Measurements from ENCODE around the gene RALGAPA2.
"Not testable (repeated sequence)": the region's sequence is repeated elsewhere in the genome, so short reads cannot be mapped to it uniquely, and the experiment has no call there.

RALGAPA2 gene

GRCh38 chr20:20363799-20364592, 348.4 kb downstream of the RALGAPA2 start:
- no peak overlapping the region for H3K4me3 ChIP-seq (ENCODE audit: low read depth, low read length)
- no peak for DNase-seq (ENCODE audit: low read depth)
- TF ChIP-seq POLR2A (IDR thresholded peaks at IDR 0.05; ENCODE audit: extremely low read depth, insufficient read length) (no peak), MYC (IDR thresholded peaks at IDR 0.05; ENCODE audit: low read depth, low read length) (no peak)
- TF ChIP-seq, protein P1, sequence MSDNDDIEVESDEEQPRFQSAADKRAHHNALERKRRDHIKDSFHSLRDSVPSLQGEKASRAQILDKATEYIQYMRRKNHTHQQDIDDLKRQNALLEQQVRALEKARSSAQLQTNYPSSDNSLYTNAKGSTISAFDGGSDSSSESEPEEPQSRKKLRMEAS (IDR thresholded peaks at IDR 0.05; ENCODE audit: low read depth, low read length), result no peak
- TF ChIP-seq, protein P2, sequence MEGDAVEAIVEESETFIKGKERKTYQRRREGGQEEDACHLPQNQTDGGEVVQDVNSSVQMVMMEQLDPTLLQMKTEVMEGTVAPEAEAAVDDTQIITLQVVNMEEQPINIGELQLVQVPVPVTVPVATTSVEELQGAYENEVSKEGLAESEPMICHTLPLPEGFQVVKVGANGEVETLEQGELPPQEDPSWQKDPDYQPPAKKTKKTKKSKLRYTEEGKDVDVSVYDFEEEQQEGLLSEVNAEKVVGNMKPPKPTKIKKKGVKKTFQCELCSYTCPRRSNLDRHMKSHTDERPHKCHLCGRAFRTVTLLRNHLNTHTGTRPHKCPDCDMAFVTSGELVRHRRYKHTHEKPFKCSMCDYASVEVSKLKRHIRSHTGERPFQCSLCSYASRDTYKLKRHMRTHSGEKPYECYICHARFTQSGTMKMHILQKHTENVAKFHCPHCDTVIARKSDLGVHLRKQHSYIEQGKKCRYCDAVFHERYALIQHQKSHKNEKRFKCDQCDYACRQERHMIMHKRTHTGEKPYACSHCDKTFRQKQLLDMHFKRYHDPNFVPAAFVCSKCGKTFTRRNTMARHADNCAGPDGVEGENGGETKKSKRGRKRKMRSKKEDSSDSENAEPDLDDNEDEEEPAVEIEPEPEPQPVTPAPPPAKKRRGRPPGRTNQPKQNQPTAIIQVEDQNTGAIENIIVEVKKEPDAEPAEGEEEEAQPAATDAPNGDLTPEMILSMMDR (IDR thresholded peaks at IDR 0.05; ENCODE audit: low read depth, low read length), result no peak

DNA sequence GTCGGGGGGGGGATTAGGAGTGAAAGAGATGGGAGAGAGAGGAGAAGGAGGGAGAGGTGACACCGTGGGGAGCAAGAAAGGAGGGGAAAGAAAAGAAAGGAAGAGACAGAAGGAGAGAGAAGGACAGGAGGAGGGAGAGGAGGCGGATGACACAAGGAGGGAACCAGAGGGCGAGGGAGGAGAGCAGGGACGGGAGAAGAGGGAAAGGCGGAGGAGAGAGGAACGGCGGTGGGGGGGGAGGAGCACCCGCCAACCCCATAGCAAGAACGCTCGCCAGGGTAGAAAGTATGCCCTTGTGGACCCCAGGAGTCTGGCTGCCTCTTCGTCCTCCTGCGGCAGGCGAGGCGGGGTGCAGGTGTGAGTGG, 349.0 kb downstream of the RALGAPA2 start:
- H3K4me3 ChIP-seq (ENCODE audit: low read depth, low read length), result no peak overlapping the region
- DNase-seq (ENCODE audit: low read depth), result no peak

DNA sequence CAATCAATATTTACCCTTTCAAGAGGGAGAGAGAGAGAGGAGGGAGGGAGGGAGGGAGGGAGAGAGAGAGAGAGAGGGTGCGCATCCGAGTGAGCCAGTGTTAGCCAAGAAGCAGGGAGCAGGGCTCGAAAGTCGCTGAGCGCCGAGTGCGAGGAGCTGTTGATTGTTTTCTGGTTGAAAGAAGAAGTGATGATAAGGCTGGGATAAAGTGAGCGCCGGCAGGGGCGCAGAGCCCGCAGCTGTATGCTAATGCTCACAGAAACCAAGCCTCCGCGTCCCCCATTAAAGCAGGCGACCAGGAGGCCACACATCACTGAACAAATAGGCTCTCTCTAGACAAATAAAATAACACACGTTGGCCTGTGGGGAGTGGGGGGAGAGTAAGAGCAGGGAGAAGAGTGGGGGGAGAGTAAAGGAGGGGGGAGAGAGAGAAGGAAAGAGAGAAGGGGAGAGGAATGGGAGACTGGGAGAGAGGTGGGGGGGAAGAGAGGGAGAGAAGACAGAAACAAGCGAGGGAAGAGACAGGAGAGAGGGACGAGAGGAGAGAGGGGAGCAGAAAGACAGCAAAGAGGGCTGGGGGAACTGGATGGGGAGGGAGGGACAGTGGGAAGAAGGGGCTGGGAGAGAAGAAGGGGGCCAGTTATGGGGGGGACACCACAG, 349.5 kb downstream of the RALGAPA2 start:
- TF ChIP-seq POLR2A (IDR thresholded peaks at IDR 0.05; ENCODE audit: extremely low read depth, insufficient read length) (no peak), MYC (IDR thresholded peaks at IDR 0.05; ENCODE audit: low read depth, low read length) (no peak)
- TF ChIP-seq, protein P1 (IDR thresholded peaks at IDR 0.05; ENCODE audit: low read depth, low read length), result no peak
- TF ChIP-seq, protein P2 (IDR thresholded peaks at IDR 0.05; ENCODE audit: low read depth, low read length), result no peak
- H3K4me3 ChIP-seq (ENCODE audit: low read depth, low read length), result no peak overlapping the region
- DNase-seq (ENCODE audit: low read depth), result peak; percentile 31

More for the DNA sequence above, 349.0 kb downstream of the RALGAPA2 start:
- TF ChIP-seq POLR2A (IDR thresholded peaks at IDR 0.05; ENCODE audit: extremely low read depth, insufficient read length) (no peak), MYC (IDR thresholded peaks at IDR 0.05; ENCODE audit: low read depth, low read length) (no peak)
- TF ChIP-seq, protein P1 (IDR thresholded peaks at IDR 0.05; ENCODE audit: low read depth, low read length), result no peak

DNA sequence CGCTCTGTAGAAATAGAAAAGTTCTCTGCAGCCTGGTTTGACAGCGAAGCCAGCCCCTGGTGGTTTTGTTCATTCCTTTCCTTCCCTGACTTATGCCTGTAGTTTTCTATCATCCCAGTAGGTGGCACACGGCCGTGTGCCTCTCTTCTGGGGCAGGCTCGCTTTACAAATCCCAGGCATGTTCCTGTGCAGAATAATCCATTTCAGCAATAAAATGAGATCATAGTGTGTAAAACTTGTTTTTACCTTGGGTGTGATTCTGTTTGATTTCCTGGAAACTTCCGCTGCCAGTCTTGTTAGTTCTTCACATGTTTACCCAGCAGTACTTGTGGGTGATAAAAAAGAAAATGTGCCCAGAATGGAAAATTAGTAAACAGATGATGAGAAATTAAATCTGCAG, 352.0 kb downstream of the RALGAPA2 start:
- TF ChIP-seq, protein P1 (IDR thresholded peaks at IDR 0.05; ENCODE audit: low read depth, low read length), result peak; percentile 36; the same call in 1 of the 2 replicates
- TF ChIP-seq, protein P2 (IDR thresholded peaks at IDR 0.05; ENCODE audit: low read depth, low read length), result peak; percentile 82
- TF ChIP-seq MYC (IDR thresholded peaks at IDR 0.05; ENCODE audit: low read depth, low read length), result no peak
- peak; percentile 70 for DNase-seq (ENCODE audit: low read depth)

GRCh38 chr20:20359628-20360027, 352.8 kb downstream of the RALGAPA2 start:
- H3K4me3 ChIP-seq (ENCODE audit: low read depth, low read length), result no peak overlapping the region
- no peak for DNase-seq (ENCODE audit: low read depth)
- TF ChIP-seq POLR2A (IDR thresholded peaks at IDR 0.05; ENCODE audit: extremely low read depth, insufficient read length), result no peak
- no peak for TF ChIP-seq MYC (IDR thresholded peaks at IDR 0.05; ENCODE audit: low read depth, low read length)
- TF ChIP-seq, protein P2 (IDR thresholded peaks at IDR 0.05; ENCODE audit: low read depth, low read length), result no peak
- TF ChIP-seq, protein P1 (IDR thresholded peaks at IDR 0.05; ENCODE audit: low read depth, low read length), result no peak

More for the DNA sequence above, 352.0 kb downstream of the RALGAPA2 start:
- no peak overlapping the region for H3K4me3 ChIP-seq (ENCODE audit: low read depth, low read length)

- TF ChIP-seq, protein P1 (IDR thresholded peaks at IDR 0.05; ENCODE audit: low read depth, low read length), result no peak
- TF ChIP-seq, protein P2 (IDR thresholded peaks at IDR 0.05; ENCODE audit: low read depth, low read length), result no peak
- TF ChIP-seq MYC (IDR thresholded peaks at IDR 0.05; ENCODE audit: low read depth, low read length), result no peak
- no peak for TF ChIP-seq POLR2A (IDR thresholded peaks at IDR 0.05; ENCODE audit: extremely low read depth, insufficient read length)
- no peak for DNase-seq (ENCODE audit: low read depth)
- H3K4me3 ChIP-seq (ENCODE audit: low read depth, low read length), result no peak overlapping the region
These were observed 353.6 kb downstream of the RALGAPA2 start for GRCh38 chr20:20358801-20359200.

- DNase-seq (ENCODE audit: low read depth); H3K4me3 ChIP-seq (ENCODE audit: low read depth, low read length): not testable (repeated sequence)
These were observed 356.9 kb downstream of the RALGAPA2 start for GRCh38 chr20:20355503-20355902.
